HG02642 (cell line): ENCODE measurements around the gene ADGRF3.
"Not testable (repeated sequence)": the region's sequence is repeated elsewhere in the genome, so short reads cannot be mapped to it uniquely, and the experiment has no call there.

Experiments used
- ATAC-seq: cut with Tn5 transposase; IDR thresholded peaks from one replicate; pipeline ENCODE4 v1.9.1; 2021; ENCODE audit warnings: mild to moderate bottlenecking; ENCODE audit not compliant: unreplicated experiment, poor library complexity

The ADGRF3 gene

GRCh38 chr2:26285931-26286330 lies 60.7 kb downstream of the ADGRF3 start:
- ATAC-seq, result no peak

DNA sequence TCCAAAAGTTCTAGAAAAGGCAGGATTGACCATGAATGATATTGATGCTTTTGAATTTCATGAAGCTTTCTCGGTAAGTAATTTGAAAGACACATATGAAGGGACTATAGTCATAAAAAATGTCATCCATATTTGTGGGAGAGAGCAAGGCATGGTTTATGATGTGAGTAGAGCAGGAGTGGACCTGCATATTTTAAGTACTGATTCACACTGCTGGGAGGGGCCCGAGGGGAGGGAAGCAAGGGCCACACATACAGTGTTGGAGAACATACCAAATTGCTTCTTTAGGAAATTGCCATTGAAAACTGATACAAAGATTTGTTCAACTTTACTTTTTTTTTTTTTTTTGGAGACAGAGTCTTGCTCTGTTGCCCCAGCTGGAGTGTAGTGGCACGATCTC lies 62.5 kb downstream of the ADGRF3 start:
- no peak for ATAC-seq

DNA sequence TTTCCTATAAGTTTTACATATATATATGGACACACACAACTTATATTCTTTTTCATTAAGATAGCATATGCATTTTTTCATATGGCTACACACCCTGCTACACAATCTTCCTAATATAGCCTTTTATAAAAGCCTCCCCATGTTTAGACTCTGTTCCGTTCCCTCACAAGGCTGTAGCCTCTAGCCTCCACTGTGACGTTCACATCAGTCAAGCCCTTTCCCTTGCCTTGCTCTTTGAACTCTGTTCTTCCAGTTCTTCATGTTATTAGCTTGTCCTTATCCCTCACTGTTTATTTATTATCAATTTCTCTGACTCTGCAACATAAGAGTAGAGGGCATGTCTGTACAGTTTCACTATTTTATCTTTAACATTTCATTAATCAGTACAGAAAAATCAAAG lies 63.0 kb downstream of the ADGRF3 start:
- ATAC-seq, result no peak

DNA sequence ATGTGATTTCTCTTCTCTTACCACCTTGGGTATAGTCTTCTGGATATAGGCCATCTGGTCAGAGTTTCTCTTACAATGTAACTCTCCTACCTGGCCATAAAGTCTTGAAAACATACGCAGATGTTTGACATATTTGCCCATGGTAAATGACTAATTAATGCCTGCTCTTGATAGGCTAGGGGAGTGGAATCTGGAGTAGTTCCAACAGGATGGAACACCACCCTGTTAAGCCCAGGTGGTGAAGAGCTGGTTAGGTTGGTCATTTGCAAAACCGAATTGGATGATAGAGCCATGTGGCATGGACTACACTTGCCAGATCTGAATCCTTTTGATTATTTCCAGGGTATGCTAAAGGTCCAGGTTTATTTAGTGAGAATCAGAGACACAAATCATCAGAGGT lies 65.4 kb downstream of the ADGRF3 start:
- no peak for ATAC-seq

DNA sequence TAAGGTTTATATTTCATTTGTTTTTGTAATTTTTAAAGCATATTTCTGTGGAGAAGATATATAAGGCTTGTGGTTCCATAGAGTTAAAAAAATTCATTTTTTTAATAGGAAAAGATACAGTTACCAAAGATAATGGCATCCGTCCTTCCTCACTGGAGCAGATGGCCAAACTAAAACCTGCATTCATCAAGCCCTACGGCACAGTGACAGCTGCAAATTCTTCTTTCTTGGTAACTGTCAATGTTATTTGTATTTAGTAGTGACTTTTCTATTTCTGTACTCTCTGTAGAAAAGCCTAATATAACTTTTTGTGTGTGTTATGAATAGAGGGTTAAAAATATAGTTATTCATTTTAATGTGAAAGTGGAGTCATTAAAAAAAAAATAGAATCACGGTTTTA lies 66.7 kb downstream of the ADGRF3 start:
- ATAC-seq, result no peak

DNA sequence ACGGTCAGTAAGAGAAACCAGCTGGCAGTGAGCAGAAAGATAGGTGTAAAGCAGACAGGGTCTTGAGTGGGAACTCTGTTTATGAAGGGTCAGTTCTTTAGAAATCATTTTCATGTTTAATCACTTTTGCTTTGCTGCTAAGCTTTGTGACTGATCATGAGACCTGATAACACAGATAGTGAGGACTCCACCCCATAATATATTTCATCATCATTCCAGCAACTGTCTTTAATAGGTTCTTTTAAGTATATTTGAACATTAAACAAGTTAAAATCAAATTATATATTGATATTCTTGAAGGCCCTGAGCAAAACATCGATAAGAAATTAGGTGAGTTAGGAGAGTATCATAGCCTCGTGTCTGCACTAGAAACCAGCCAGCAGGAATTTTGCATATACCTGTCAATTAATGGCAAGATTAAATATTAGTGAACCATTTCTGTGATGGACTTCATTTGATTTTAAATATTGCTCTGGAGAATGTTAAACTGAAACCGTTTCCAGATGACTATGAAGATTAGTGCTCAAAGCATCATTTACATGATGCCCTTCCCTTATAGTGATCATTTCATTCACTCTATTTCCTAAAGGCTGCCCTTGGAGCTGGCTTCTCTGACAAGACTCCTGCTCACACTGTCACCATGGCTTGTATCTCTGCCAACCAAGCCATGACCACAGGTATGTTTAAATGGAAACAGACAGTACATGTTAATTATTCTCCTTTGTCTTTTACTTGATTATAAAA lies 69.9 kb downstream of the ADGRF3 start:
- no peak for ATAC-seq

DNA sequence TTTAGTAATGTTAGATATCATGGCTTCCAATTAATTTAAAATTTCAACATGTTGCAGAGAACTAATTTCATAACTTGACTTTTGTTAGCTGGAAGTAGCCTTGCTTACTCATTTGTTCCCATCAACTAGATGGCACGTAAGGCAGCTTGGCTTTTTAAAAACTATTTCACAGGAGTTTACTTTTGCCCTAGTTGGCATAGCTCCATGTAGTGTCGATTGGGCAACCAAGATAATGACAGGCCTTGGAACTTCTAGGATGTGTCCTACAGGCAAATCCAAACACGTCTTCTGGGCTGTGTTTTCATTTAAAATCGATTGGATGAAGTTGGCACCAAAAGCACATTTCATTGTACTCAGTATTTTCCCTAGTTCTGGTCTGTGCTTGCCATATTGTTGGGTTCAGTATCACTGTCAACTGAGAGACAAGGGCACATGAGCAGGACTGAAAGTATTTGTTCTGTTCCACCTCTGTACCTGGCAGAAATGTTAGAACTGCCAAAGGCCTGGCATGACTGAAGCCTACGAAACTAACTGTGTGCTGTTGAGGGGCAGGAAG lies 72.5 kb downstream of the ADGRF3 start:
- ATAC-seq, result no peak

GRCh38 chr2:26273501-26273900 lies 73.1 kb downstream of the ADGRF3 start:
- no peak for ATAC-seq

GRCh38 chr2:26270373-26270772 lies 76.2 kb downstream of the ADGRF3 start:
- no peak for ATAC-seq

GRCh38 chr2:26269571-26270158 lies 76.9 kb downstream of the ADGRF3 start:
- ATAC-seq, result no peak

- ATAC-seq, result not testable (repeated sequence)
Observed at GRCh38 chr2:26268670-26269385, 77.8 kb downstream of the ADGRF3 start.

- no peak for ATAC-seq
Observed at GRCh38 chr2:26268213-26268612, 78.4 kb downstream of the ADGRF3 start.

DNA sequence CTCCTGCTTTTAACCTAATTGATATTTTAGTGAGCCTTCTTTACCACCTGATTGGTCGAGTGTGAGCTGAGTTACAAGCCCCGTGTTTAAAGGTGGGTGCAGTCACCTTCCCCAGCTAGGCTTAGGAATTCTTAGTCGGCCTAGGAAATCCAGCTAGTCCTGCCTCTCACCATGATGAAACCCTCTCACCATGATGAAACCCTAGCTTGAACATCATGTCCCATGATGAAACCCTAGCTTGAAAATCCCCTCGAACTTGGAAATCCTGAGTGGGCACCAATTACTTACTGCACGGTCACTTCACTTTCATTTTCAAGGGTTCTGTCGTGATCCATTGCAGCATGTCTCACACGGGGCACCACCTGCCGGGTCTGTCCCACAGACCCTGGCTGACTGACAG lies 87.8 kb downstream of the ADGRF3 start:
- not testable (repeated sequence) for ATAC-seq
